Measurements from ENCODE around the gene WASF2.

Gene WASF2

GRCh38 chr1:27377760-27378495 is 112.0 kb downstream of the WASF2 start:
- Histone ChIP-seq H3K9me2 (replicated peaks; ENCODE audit: insufficient read depth, low read length) (no peaks in the 10 kb centered on the region), H3F3A (ENCODE audit: insufficient read depth) (no peaks in the 10 kb centered on the region), H3K9me3 (ENCODE audit: insufficient read depth, low read length) (no peaks in the 10 kb centered on the region), H2AFZ (ENCODE audit: low read depth, low read length, severe bottlenecking) (no peak overlapping the region), H3K4me3 (ENCODE audit: insufficient read depth, low read length, poor library complexity, severe bottlenecking) (no peak overlapping the region), H3K27me3 (ENCODE audit: low read length) (no peaks in the 10 kb centered on the region), H3K79me2 (ENCODE audit: insufficient read depth, low read length) (no peaks in the 10 kb centered on the region), H3K4me2 (ENCODE audit: low read depth, low read length, poor library complexity, severe bottlenecking) (no peak overlapping the region), H4K20me1 (ENCODE audit: low read depth, low read length) (no peaks in the 10 kb centered on the region), H3K9ac (ENCODE audit: low read length) (no peak overlapping the region), H3K36me3 (ENCODE audit: low read length) (no peaks in the 10 kb centered on the region), H3K27ac (ENCODE audit: low read depth, low read length) (no peak overlapping the region)
- no peak for TF ChIP-seq EZH2phosphoT487 (conservative IDR thresholded peaks at IDR 0.05; ENCODE audit: low read length)
- no peak for TF ChIP-seq CTCF (IDR thresholded peaks at IDR 0.05; ENCODE audit: insufficient read depth, low read length, poor library complexity, severe bottlenecking)

GRCh38 chr1:27374362-27375086 is 115.4 kb downstream of the WASF2 start, which contains the start of gene FCN3:
TSS of gene FCN3 (minus strand) at chr1:27374824. CDS start at chr1:27374818, 6 bp downstream.
- Histone ChIP-seq H3K27me3 (ENCODE audit: low read length) (no peaks in the 10 kb centered on the region), H3K9me3 (ENCODE audit: insufficient read depth, low read length) (no peaks in the 10 kb centered on the region), H2AFZ (ENCODE audit: low read depth, low read length, severe bottlenecking) (no peak within 1 kb of the TSS), H3K9me2 (replicated peaks; ENCODE audit: insufficient read depth, low read length) (no peaks in the 10 kb centered on the region), H3K27ac (ENCODE audit: low read depth, low read length) (no peak within 1 kb of the TSS), H3K4me2 (ENCODE audit: low read depth, low read length, poor library complexity, severe bottlenecking) (no peak within 1 kb of the TSS), H3K36me3 (ENCODE audit: low read length) (no peaks in the 10 kb centered on the region), H3K4me3 (ENCODE audit: insufficient read depth, low read length, poor library complexity, severe bottlenecking) (no peak within 1 kb of the TSS), H3K9ac (ENCODE audit: low read length) (no peak within 1 kb of the TSS), H4K20me1 (ENCODE audit: low read depth, low read length) (no peaks in the 10 kb centered on the region), H3F3A (ENCODE audit: insufficient read depth) (no peaks in the 10 kb centered on the region), H3K79me2 (ENCODE audit: insufficient read depth, low read length) (no peaks in the 10 kb centered on the region)
- TF ChIP-seq EZH2phosphoT487 (conservative IDR thresholded peaks at IDR 0.05; ENCODE audit: low read length): no peak
- TF ChIP-seq CTCF (IDR thresholded peaks at IDR 0.05; ENCODE audit: insufficient read depth, low read length, poor library complexity, severe bottlenecking): no peak

GRCh38 chr1:27372808-27373690 is 116.9 kb downstream of the WASF2 start:
- H3K4me3 ChIP-seq (ENCODE audit: insufficient read depth, low read length, poor library complexity, severe bottlenecking): no peak overlapping the region
- H3K27me3 ChIP-seq (ENCODE audit: low read length): no peaks in the 10 kb centered on the region
- no peak overlapping the region for H3K4me2 ChIP-seq (ENCODE audit: low read depth, low read length, poor library complexity, severe bottlenecking)
- H4K20me1 ChIP-seq (ENCODE audit: low read depth, low read length): no peaks in the 10 kb centered on the region
- H3K9me3 ChIP-seq (ENCODE audit: insufficient read depth, low read length): no peaks in the 10 kb centered on the region
- H3K36me3 ChIP-seq (ENCODE audit: low read length): no peaks in the 10 kb centered on the region
- no peak for TF ChIP-seq CTCF (IDR thresholded peaks at IDR 0.05; ENCODE audit: insufficient read depth, low read length, poor library complexity, severe bottlenecking)
- no peak for TF ChIP-seq EZH2phosphoT487 (conservative IDR thresholded peaks at IDR 0.05; ENCODE audit: low read length)
- no peak overlapping the region for H2AFZ ChIP-seq (ENCODE audit: low read depth, low read length, severe bottlenecking)
- no peaks in the 10 kb centered on the region for H3K9me2 ChIP-seq (replicated peaks; ENCODE audit: insufficient read depth, low read length)
- H3K9ac ChIP-seq (ENCODE audit: low read length): no peak overlapping the region
- H3K79me2 ChIP-seq (ENCODE audit: insufficient read depth, low read length): no peaks in the 10 kb centered on the region
- no peak overlapping the region for H3K27ac ChIP-seq (ENCODE audit: low read depth, low read length)
- no peaks in the 10 kb centered on the region for H3F3A ChIP-seq (ENCODE audit: insufficient read depth)

Measured in SU-DHL-6 (cell line).